Vagina (tissue), 2 donors: ENCODE data around the gene GABBR2.

Experiments
- CTCF ChIP-seq, 3 experiments: fragments of 450-650 bp in 2 of 3; fragments of 200-600 bp in 1 of 3; sonication (generic) in 1 of 3; IDR thresholded peaks; one replicate each; pipeline ENCODE4 v1.5.1; 2017 to 2019; ENCODE audit warnings: antibody characterized with exemption in 3 of 3, mild to moderate bottlenecking in 2 of 3, moderate library complexity in 2 of 3
- POLR2A ChIP-seq, 2 donors: fragments of 450-650 bp; IDR thresholded peaks; one replicate each; pipeline ENCODE4 v1.6.1; 2017; ENCODE audit warnings: antibody characterized with exemption in 2 of 2, mild to moderate bottlenecking in 2 of 2, moderate library complexity in 2 of 2

- no peak for TF ChIP-seq POLR2A (IDR thresholded peaks at IDR 0.05)
- TF ChIP-seq CTCF (IDR thresholded peaks at IDR 0.05) = no peak
These were observed 271.2 kb downstream of the GABBR2 start for GRCh38 chr9:98437458-98438034.
